Activated CD8-positive, alpha-beta memory T cell treated with anti-CD3 and anti-CD28 coated beads for 4 hours (primary cell): Measurements from ENCODE around the gene RPS15A.
"Not testable (repeated sequence)": the region's sequence is repeated elsewhere in the genome, so short reads cannot be mapped to it uniquely, and the experiment has no call there.

Experiments used
- DNase-seq, 2 donors: peaks; one replicate each; pipeline ENCODE4 v3.0.0-alpha.2; 2020; ENCODE audit warnings: low read depth in 2 of 2

Gene RPS15A

GRCh38 chr16:18797746-18798145, 7.6 kb upstream of the RPS15A start:
- DNase-seq, result no peak

GRCh38 chr16:18796377-18796776, 6.2 kb upstream of the RPS15A start:
- DNase-seq, result no peak

- no peak for DNase-seq
Measured at GRCh38 chr16:18792836-18793433, 2.8 kb upstream of the RPS15A start.

GRCh38 chr16:18789515-18789849, 652 bp downstream of the RPS15A start:
- DNase-seq, result no peak

GRCh38 chr16:18788828-18789514, 1.2 kb downstream of the RPS15A start:
- no peak for DNase-seq

- no peak for DNase-seq
Measured at GRCh38 chr16:18784917-18785623, 5.1 kb downstream of the RPS15A start.

GRCh38 chr16:18783430-18784341, 6.4 kb downstream of the RPS15A start:
- DNase-seq, result no peak

GRCh38 chr16:18782697-18783429, 7.3 kb downstream of the RPS15A start:
- no peak for DNase-seq

GRCh38 chr16:18781232-18781631, 8.9 kb downstream of the RPS15A start:
- not testable (repeated sequence) for DNase-seq

- DNase-seq, result not testable (repeated sequence)
Measured at GRCh38 chr16:18780460-18781026, 9.6 kb downstream of the RPS15A start.

- not testable (repeated sequence) for DNase-seq
Measured at GRCh38 chr16:18777664-18778063, 12.5 kb downstream of the RPS15A start.

- not testable (repeated sequence) for DNase-seq
Measured at GRCh38 chr16:18776334-18776733, 13.8 kb downstream of the RPS15A start.

GRCh38 chr16:18774651-18775050, 15.5 kb downstream of the RPS15A start:
- not testable (repeated sequence) for DNase-seq

- DNase-seq, result not testable (repeated sequence)
Measured at GRCh38 chr16:18772171-18772570, 18.0 kb downstream of the RPS15A start.

GRCh38 chr16:18770336-18770962, 19.7 kb downstream of the RPS15A start:
- DNase-seq, result not testable (repeated sequence)

- DNase-seq, result not testable (repeated sequence)
Measured at GRCh38 chr16:18767217-18767616, 22.9 kb downstream of the RPS15A start.

- DNase-seq, result not testable (repeated sequence)
Measured at GRCh38 chr16:18762713-18763112, 27.4 kb downstream of the RPS15A start.

GRCh38 chr16:18759598-18760520, 30.3 kb downstream of the RPS15A start:
- DNase-seq, result peak; percentile 9 to 20

- not testable (repeated sequence) for DNase-seq
Measured at GRCh38 chr16:18757960-18758660, 32.0 kb downstream of the RPS15A start.
